GM19463 (cell line): ENCODE measurements around the gene ENOX1.

Source experiments
- ATAC-seq: cut with Tn5 transposase; IDR thresholded peaks from one replicate; pipeline ENCODE4 v1.9.1; 2021; ENCODE audit warnings: mild to moderate bottlenecking, moderate library complexity; ENCODE audit not compliant: unreplicated experiment

The ENOX1 gene

GRCh38 chr13:43329702-43330101 is 457.1 kb downstream of the ENOX1 start:
- no peak for ATAC-seq

DNA sequence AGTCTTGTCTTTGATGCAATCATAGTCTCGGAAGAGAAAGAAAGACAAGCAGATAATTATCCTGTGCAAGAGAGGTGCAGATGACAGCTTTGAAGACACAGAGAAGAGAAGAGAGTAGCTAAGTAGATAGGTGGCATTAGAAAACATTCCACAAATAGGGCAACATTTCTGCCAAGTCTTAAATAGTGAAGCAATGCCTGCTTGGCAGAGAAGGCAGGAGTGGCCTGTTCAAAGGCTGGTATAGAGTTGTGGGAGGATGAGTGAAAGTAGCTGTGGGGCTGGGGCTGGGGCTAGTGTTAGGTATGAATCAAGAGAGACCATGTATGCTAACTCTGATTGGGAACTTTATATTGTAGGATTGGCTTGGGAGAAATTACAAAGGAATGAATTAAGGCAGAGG is 457.9 kb downstream of the ENOX1 start:
- no peak for ATAC-seq

DNA sequence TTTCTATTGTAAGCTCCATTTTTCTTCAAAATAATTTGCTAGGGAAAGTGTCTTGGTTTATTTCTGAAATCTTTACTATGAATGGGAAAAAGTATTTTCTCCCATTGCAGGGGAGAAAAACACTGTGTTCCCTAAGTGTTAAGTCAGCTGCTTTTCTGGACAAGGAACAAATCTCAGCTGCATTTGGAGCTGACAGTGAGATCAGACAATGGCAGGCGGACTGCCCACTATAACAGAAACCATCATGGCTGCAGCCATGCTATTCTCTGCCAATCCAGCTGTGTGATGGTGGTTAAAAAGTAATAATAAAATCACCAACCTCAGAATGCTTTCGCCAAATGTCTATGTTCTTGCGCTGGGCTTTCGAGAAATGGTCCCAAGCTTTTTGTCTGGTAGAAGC is 460.7 kb downstream of the ENOX1 start:
- ATAC-seq, result no peak

DNA sequence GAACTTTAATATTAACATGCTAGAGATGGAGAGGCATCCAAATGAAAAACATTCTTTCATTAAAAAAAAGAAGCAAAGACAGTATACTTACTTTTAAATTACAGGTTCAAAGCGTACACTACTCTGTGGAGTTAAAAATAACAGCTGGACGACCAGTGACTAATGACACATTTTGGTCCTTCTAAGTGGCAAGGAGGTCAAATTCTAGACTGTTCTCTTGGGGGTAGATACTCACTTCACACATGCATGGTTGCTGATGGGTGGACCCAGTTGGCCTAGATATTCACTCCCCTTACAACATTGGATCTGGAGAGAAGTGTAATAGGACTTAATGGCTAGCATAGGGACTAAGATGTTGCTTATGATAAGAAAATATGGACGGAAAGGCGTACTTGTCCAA is 461.1 kb downstream of the ENOX1 start:
- no peak for ATAC-seq

GRCh38 chr13:43324129-43324528 is 462.6 kb downstream of the ENOX1 start:
- no peak for ATAC-seq

- ATAC-seq, result no peak
Observed at GRCh38 chr13:43319617-43320444, 466.9 kb downstream of the ENOX1 start.

- peak; percentile 62 for ATAC-seq
Observed at GRCh38 chr13:43316946-43317353, 469.8 kb downstream of the ENOX1 start.

- no peak for ATAC-seq
Observed at GRCh38 chr13:43316281-43316680, 470.5 kb downstream of the ENOX1 start.

GRCh38 chr13:43315522-43315921 is 471.2 kb downstream of the ENOX1 start:
- no peak for ATAC-seq

- ATAC-seq, result no peak
Observed at GRCh38 chr13:43309311-43309710, 477.5 kb downstream of the ENOX1 start.

DNA sequence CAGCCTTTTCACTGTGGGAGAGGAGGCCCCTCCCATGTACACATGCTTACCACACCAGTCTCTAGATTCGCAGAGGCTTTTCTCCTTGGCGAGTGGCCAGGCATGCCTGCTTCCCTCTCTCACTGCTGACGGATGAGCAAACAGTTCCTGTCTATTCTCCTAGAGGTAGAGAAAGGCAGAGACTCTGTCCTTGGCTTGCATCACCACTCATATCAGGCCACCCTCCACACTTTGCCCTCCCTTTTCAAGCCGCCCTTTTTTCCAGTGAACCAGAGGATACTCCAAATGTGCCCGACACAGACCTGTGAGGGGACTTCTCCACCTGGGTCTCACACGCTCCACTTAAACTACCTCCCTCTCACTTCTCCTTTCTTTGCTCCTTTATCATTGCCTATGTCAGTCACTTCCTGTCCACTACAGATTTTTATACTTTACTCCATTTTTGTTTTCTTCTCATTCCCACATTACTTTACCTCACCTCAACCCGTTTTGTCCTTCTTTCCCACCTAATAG is 478.8 kb downstream of the ENOX1 start:
- ATAC-seq, result peak; percentile 76

- no peak for ATAC-seq
Observed at GRCh38 chr13:43307221-43307920, 479.4 kb downstream of the ENOX1 start.

GRCh38 chr13:43306372-43306771 is 480.4 kb downstream of the ENOX1 start:
- no peak for ATAC-seq

GRCh38 chr13:43305416-43305815 is 481.4 kb downstream of the ENOX1 start:
- ATAC-seq, result no peak

DNA sequence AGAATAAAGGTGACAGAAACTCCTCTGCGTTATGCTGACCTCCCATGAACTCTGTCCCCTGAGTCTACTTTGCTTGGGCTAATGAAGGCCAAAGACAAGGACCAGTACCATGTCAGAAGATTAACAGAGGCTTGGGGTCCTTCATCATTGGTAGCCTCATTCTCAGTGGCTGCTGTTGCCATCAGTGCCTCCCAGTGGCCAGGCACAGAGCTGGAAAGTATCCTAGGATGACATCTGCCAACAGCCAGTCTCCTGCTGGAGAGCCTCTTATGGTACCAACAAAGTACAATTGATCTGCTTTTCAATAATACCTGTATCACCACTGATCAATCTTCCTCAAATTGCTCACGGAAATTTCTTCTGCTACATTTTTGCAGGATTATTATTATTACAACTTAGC is 481.8 kb downstream of the ENOX1 start:
- ATAC-seq, result no peak

- no peak for ATAC-seq
Observed at GRCh38 chr13:43304449-43304848, 482.3 kb downstream of the ENOX1 start.

- peak; percentile 58 for ATAC-seq
Observed at GRCh38 chr13:43303033-43303729, 483.6 kb downstream of the ENOX1 start.

GRCh38 chr13:43301346-43301969 is 485.3 kb downstream of the ENOX1 start:
- no peak for ATAC-seq

DNA sequence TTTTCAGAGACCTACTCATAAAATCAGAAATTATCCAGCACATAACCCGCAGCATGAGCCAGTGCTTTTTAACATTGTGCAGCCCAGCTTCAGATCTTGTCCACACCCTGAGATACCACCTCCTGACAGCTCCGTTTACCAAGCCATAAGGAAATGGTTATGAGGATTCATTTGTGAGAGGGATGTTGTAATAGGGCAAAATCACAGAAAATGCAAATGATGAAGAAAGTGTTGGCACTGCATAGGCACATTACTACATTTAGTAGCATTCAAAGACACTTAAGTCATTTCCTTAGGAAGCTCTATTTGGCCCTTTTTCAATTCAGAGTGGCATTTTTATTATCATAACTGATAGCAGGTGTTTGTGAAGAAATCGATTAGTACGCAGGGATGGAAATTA is 485.9 kb downstream of the ENOX1 start:
- ATAC-seq, result no peak

DNA sequence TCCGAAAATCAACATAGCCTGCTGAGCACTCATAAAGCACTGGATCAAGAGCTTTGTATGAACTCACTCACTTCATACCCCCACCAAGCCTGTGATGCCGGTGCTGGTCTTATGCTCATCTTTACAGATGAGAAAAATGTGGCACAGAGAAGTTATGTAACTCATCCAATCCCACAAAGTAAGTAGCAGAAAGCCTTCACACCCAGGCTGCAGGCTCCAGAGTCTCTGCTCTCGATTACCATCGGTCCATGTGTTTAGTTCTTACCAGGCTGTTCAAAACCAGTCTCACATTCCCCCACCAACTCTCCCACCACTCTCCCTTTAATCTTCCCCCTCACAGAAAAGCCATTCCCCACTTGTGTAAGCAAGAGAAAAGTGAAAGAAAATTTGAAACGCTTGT is 487.4 kb downstream of the ENOX1 start:
- no peak for ATAC-seq

GRCh38 chr13:43298816-43299215 is 488.0 kb downstream of the ENOX1 start:
- no peak for ATAC-seq
